HG03354 (cell line): ENCODE results near the gene MIGA2.

ENCODE experiments used
- ATAC-seq: cut with Tn5 transposase; IDR thresholded peaks from one replicate; pipeline ENCODE4 v1.9.1; 2021; ENCODE audit warnings: mild to moderate bottlenecking; ENCODE audit not compliant: unreplicated experiment, poor library complexity, severe bottlenecking

The MIGA2 gene

GRCh38 chr9:129093602-129094386 lies 57.4 kb downstream of the MIGA2 start:
- ATAC-seq = no peak

GRCh38 chr9:129094387-129095169 lies 58.2 kb downstream of the MIGA2 start:
- no peak for ATAC-seq

- ATAC-seq = no peak
These were observed 58.8 kb downstream of the MIGA2 start for GRCh38 chr9:129095170-129095667.

GRCh38 chr9:129095908-129096307 lies 59.5 kb downstream of the MIGA2 start:
- ATAC-seq = no peak

- no peak for ATAC-seq
These were observed 61.4 kb downstream of the MIGA2 start for GRCh38 chr9:129097671-129098306.

- no peak for ATAC-seq
These were observed 61.9 kb downstream of the MIGA2 start for GRCh38 chr9:129098328-129098727.

GRCh38 chr9:129100383-129101169 lies 64.2 kb downstream of the MIGA2 start:
- ATAC-seq = no peak

GRCh38 chr9:129101279-129101678 lies 64.9 kb downstream of the MIGA2 start:
- ATAC-seq = no peak

- no peak for ATAC-seq
These were observed 65.7 kb downstream of the MIGA2 start for GRCh38 chr9:129102095-129102525.

- ATAC-seq = no peak
These were observed 66.6 kb downstream of the MIGA2 start for GRCh38 chr9:129102791-129103594.

GRCh38 chr9:129103595-129103965 lies 67.2 kb downstream of the MIGA2 start:
- no peak for ATAC-seq

- ATAC-seq = no peak
These were observed 67.6 kb downstream of the MIGA2 start for GRCh38 chr9:129104051-129104450.

GRCh38 chr9:129105857-129106694 lies 69.7 kb downstream of the MIGA2 start:
- ATAC-seq = no peak

- no peak for ATAC-seq
These were observed 71.2 kb downstream of the MIGA2 start for GRCh38 chr9:129107651-129108050.

GRCh38 chr9:129108083-129108804 lies 71.8 kb downstream of the MIGA2 start:
- no peak for ATAC-seq

GRCh38 chr9:129108805-129109536 lies 72.5 kb downstream of the MIGA2 start:
- no peak for ATAC-seq

GRCh38 chr9:129109537-129109903 lies 73.1 kb downstream of the MIGA2 start:
- no peak for ATAC-seq
